Jurkat, Clone E6-1 (cell line): ENCODE data around the gene TSFM.
"Not testable (repeated sequence)": the region's sequence is repeated elsewhere in the genome, so short reads cannot be mapped to it uniquely, and the experiment has no call there.

ENCODE experiments used
- DNase-seq: peaks from one replicate; pipeline ENCODE4 v3.0.0-alpha.2; 2011; ENCODE audit warnings: low read depth, low spot score
- H3K4me3 ChIP-seq: 2 replicates; pipeline ENCODE4 v1.5.1; 2011; ENCODE audit warnings: mild to moderate bottlenecking, low read length, control low read depth, moderate library complexity

TSFM gene

GRCh38 chr12:57774634-57775033 lies 8.0 kb upstream of the TSFM start:
- DNase-seq, H3K4me3 ChIP-seq: not testable (repeated sequence)

GRCh38 chr12:57775044-57775443 lies 7.5 kb upstream of the TSFM start:
- no peak for DNase-seq
- no peak overlapping the region for H3K4me3 ChIP-seq

- H3K4me3 ChIP-seq: no peak overlapping the region
- DNase-seq: no peak
Observed at GRCh38 chr12:57775563-57776246, 6.9 kb upstream of the TSFM start.

- no peak overlapping the region for H3K4me3 ChIP-seq
Observed at GRCh38 chr12:57776247-57776587, 6.4 kb upstream of the TSFM start.

GRCh38 chr12:57777367-57777766 lies 5.2 kb upstream of the TSFM start:
- H3K4me3 ChIP-seq: no peak overlapping the region
- DNase-seq: no peak

More at GRCh38 chr12:57776247-57776587, 6.4 kb upstream of the TSFM start:
- DNase-seq: no peak

GRCh38 chr12:57777911-57778310 lies 4.7 kb upstream of the TSFM start:
- no peak overlapping the region for H3K4me3 ChIP-seq
- no peak for DNase-seq

- DNase-seq: no peak
- no peak overlapping the region for H3K4me3 ChIP-seq
Observed at GRCh38 chr12:57779736-57780135, 2.9 kb upstream of the TSFM start.

- no peak for DNase-seq
- no peak overlapping the region for H3K4me3 ChIP-seq
Observed at GRCh38 chr12:57780284-57780897, 2.2 kb upstream of the TSFM start.

- peak; percentile 51 for DNase-seq
- H3K4me3 ChIP-seq: peak overlapping the region; percentile 5
Observed at GRCh38 chr12:57781244-57781643, 1.3 kb upstream of the TSFM start.

- DNase-seq: no peak
- H3K4me3 ChIP-seq: peak overlapping the region; percentile 5; the same call in 1 of the 2 replicates
Observed at GRCh38 chr12:57781801-57782200, 786 bp upstream of the TSFM start.

GRCh38 chr12:57782243-57782607 lies 362 bp upstream of the TSFM start:
- H3K4me3 ChIP-seq: peak overlapping the region; percentile 100
- no peak for DNase-seq

GRCh38 chr12:57783466-57783801 lies 847 bp downstream of the TSFM start:
- H3K4me3 ChIP-seq: peak overlapping the region; percentile 100
- DNase-seq: no peak

- no peak for DNase-seq
- H3K4me3 ChIP-seq: peak overlapping the region; percentile 100
Observed at GRCh38 chr12:57783861-57784260, 1.3 kb downstream of the TSFM start.

- no peak overlapping the region for H3K4me3 ChIP-seq
- DNase-seq: no peak
Observed at GRCh38 chr12:57793920-57794319, 11.3 kb downstream of the TSFM start.

- no peak overlapping the region for H3K4me3 ChIP-seq
- DNase-seq: no peak
Observed at GRCh38 chr12:57795354-57795753, 12.8 kb downstream of the TSFM start.

- no peak for DNase-seq
- H3K4me3 ChIP-seq: no peak overlapping the region
Observed at GRCh38 chr12:57796996-57797395, 14.4 kb downstream of the TSFM start.

GRCh38 chr12:57797933-57798332 lies 15.3 kb downstream of the TSFM start:
- H3K4me3 ChIP-seq: no peak overlapping the region

GRCh38 chr12:57800965-57801364 lies 18.4 kb downstream of the TSFM start:
- no peak overlapping the region for H3K4me3 ChIP-seq
- no peak for DNase-seq

More at GRCh38 chr12:57797933-57798332, 15.3 kb downstream of the TSFM start:
- DNase-seq: no peak

- no peak overlapping the region for H3K4me3 ChIP-seq
- no peak for DNase-seq
Observed at GRCh38 chr12:57802607-57803006, 20.0 kb downstream of the TSFM start.

GRCh38 chr12:57803319-57803893 lies 20.8 kb downstream of the TSFM start:
- DNase-seq: no peak
- no peak overlapping the region for H3K4me3 ChIP-seq

GRCh38 chr12:57806677-57807076 lies 24.1 kb downstream of the TSFM start:
- DNase-seq: no peak
- H3K4me3 ChIP-seq: no peak overlapping the region
